ENCODE measurements around the gene KLHL25.
A peak's percentile ranks its signal among the peaks of the same experiment; 100 is the strongest.
"Not testable (repeated sequence)": the region's sequence is repeated elsewhere in the genome, so short reads cannot be mapped to it uniquely, and the experiment has no call there.

Gene KLHL25

GRCh38 chr15:85800478-85801123, 5.9 kb upstream of the KLHL25 start:
- Histone ChIP-seq H3K27ac (ENCODE audit: low read length) (no peak overlapping the region), H3K4me1 (ENCODE audit: control insufficient read depth, low read depth, low read length) (no peaks in the 10 kb centered on the region), H3K36me3 (ENCODE audit: control insufficient read depth, low read depth, low read length) (no peaks in the 10 kb centered on the region), H3K9me3 (ENCODE audit: control insufficient read depth, low read depth, low read length) (no peaks in the 10 kb centered on the region), H3K9ac (ENCODE audit: low read length) (no peak overlapping the region), H3K27me3 (ENCODE audit: control insufficient read depth, insufficient read depth, low read length) (peaks cover 6% of the 10 kb centered on the region), H3K4me3 (ENCODE audit: low read length) (no peak overlapping the region)

GRCh38 chr15:85796371-85796770, 1.6 kb upstream of the KLHL25 start:
- not testable (repeated sequence) for H3K9ac ChIP-seq (ENCODE audit: low read length); H3K27ac ChIP-seq (ENCODE audit: low read length); H3K4me3 ChIP-seq (ENCODE audit: low read length); H3K9me3 ChIP-seq (ENCODE audit: control insufficient read depth, low read depth, low read length); H3K36me3 ChIP-seq (ENCODE audit: control insufficient read depth, low read depth, low read length)
- H3K4me1 ChIP-seq (ENCODE audit: control insufficient read depth, low read depth, low read length): peaks cover 18% of the 10 kb centered on the region
- H3K27me3 ChIP-seq (ENCODE audit: control insufficient read depth, insufficient read depth, low read length): peaks cover 11% of the 10 kb centered on the region

DNA sequence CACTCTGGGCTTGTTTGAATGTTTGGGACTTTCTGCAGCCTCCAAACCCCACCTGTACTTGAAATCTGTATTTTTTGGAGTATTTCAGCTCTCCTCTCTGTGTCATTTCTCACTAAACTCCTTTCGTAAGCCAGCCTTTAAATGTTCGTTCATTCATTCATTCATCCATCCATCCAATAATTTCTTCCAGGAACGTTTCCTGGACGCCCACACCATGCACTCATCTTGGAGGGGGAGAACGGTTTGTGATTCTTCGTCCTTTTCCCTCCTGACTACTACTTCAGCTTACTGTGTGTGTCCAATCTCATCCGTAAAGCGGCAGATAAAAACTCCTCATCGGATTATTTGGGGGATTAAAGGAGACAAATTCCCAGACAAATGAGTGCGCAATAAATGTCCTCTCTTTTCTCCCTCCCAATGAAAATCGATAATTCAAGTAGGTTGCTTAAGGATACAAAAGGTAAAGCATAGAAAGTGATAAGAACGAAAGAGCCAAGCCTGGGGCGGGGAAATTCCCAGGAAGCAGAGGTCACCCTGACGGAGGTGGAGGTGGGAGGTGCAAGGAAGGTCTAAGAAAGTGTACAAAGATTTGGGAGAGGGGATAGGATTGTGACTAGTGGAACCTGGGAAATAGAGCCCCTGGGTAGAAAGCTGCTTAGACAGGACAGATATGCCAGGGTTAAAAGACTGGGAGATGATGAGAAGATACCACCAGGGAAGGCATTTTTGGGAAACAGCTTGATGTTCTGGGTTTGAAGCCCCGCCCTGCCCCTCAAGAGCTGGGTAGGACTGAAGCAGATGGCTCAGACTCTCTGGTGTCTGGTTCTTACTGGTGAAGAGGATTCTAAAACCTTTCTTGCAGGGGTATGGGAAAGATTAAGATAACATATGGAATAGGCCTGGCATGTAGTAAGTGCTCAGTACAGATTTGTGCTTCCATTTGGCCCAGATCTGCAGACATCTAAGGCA, 896 bp upstream of the KLHL25 start:
- Histone ChIP-seq H3K36me3 (ENCODE audit: control insufficient read depth, low read depth, low read length) (no peaks in the 10 kb centered on the region), H3K27me3 (ENCODE audit: control insufficient read depth, insufficient read depth, low read length) (peaks cover 11% of the 10 kb centered on the region), H3K27ac (ENCODE audit: low read length) (no peak overlapping the region), H3K9me3 (ENCODE audit: control insufficient read depth, low read depth, low read length) (no peaks in the 10 kb centered on the region), H3K4me3 (ENCODE audit: low read length) (peak overlapping the region; percentile 41), H3K9ac (ENCODE audit: low read length) (no peak overlapping the region), H3K4me1 (ENCODE audit: control insufficient read depth, low read depth, low read length) (peaks cover 18% of the 10 kb centered on the region)

DNA sequence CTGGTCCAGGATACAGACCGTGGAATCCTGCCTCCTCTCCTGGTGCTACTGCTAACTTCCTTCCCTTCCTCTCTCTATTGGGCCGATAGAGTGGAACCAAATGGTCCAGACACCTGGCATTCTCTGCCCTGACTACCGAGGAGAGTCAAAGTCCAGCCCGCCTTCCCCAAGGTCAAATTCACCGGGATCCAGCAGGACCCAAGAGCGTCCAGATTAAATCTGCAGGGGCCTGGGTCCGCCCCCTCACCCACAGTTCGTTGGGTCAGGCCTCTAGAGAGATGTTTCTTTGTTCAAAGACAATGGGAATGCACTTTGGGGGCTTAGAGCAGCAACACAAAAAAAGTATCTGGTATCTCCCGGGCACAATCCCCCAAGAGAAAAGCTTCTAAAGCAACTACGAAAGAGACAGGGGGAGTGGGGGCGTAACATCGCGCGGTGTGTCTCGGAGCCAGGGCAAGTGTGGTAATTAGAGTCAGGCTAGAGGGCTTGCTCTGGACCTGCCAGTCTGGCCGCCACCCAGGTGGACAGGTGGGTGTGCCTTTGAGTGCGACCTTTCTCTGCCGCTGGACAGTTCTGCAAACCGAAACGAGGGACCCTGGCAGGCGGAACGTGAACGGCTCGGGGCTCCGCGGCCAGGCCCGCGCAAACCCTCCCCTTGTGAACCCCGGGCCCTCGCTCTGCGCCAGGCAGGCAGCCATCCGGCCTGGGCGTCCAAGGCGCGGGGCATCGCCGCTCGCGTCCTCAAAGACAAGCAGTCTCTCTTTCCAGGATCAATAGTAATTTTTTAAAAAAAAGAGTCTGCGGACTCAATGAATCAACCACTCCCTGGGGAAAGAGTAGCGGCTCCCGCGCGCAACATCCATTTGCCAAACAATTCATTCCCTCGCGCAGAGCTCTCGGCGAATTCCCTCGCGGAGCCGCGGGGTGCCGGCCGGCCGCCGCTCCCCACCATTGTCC, 806 bp downstream of the KLHL25 start:
- Histone ChIP-seq H3K27me3 (ENCODE audit: control insufficient read depth, insufficient read depth, low read length) (peaks cover 11% of the 10 kb centered on the region), H3K27ac (ENCODE audit: low read length) (no peak overlapping the region), H3K4me3 (ENCODE audit: low read length) (peak overlapping the region; percentile 70), H3K9me3 (ENCODE audit: control insufficient read depth, low read depth, low read length) (no peaks in the 10 kb centered on the region), H3K36me3 (ENCODE audit: control insufficient read depth, low read depth, low read length) (no peaks in the 10 kb centered on the region), H3K9ac (ENCODE audit: low read length) (peak overlapping the region; percentile 80), H3K4me1 (ENCODE audit: control insufficient read depth, low read depth, low read length) (peaks cover 25% of the 10 kb centered on the region)

DNA sequence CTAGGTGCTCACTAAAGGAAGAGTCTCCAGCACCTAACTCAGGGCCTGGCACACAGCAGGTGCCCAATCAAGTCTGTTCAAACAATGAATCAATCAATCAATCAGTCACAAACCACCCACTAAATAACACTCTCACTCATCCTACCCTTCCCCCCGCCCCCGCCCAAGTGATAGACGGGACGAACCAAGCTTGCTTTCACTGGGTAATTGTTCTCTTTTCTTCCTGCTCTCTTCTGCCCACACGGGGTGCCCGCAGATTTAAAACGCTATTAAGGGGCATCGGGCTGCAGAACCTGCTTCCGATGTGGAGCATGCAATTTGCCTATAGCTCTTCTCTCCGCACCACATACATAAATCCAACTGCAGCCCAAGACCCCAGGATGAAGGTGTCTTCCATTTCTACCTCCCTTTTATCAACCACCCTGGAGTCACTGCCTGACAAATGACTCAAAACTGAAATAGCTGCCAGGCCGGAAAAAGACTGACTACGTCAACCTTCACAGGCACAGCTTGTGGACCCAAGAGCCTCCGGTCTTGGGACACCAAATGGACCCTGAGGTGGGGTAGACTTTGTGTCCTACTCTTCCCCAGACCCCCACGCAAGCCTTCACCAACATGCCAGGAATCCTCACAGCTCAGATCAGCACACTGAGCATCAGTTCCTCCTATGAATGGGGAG, 1.7 kb downstream of the KLHL25 start:
- Histone ChIP-seq H3K4me1 (ENCODE audit: control insufficient read depth, low read depth, low read length) (peaks cover 27% of the 10 kb centered on the region), H3K36me3 (ENCODE audit: control insufficient read depth, low read depth, low read length) (no peaks in the 10 kb centered on the region), H3K27me3 (ENCODE audit: control insufficient read depth, insufficient read depth, low read length) (peaks cover 11% of the 10 kb centered on the region), H3K9me3 (ENCODE audit: control insufficient read depth, low read depth, low read length) (no peaks in the 10 kb centered on the region), H3K27ac (ENCODE audit: low read length) (no peak overlapping the region), H3K9ac (ENCODE audit: low read length) (no peak overlapping the region), H3K4me3 (ENCODE audit: low read length) (peak overlapping the region; percentile 70)

GRCh38 chr15:85792102-85792731, 2.5 kb downstream of the KLHL25 start:
- Histone ChIP-seq H3K36me3 (ENCODE audit: control insufficient read depth, low read depth, low read length) (no peaks in the 10 kb centered on the region), H3K4me3 (ENCODE audit: low read length) (no peak overlapping the region), H3K9me3 (ENCODE audit: control insufficient read depth, low read depth, low read length) (no peaks in the 10 kb centered on the region), H3K9ac (ENCODE audit: low read length) (no peak overlapping the region), H3K27me3 (ENCODE audit: control insufficient read depth, insufficient read depth, low read length) (peaks cover 11% of the 10 kb centered on the region), H3K4me1 (ENCODE audit: control insufficient read depth, low read depth, low read length) (peaks cover 27% of the 10 kb centered on the region), H3K27ac (ENCODE audit: low read length) (no peak overlapping the region)

DNA sequence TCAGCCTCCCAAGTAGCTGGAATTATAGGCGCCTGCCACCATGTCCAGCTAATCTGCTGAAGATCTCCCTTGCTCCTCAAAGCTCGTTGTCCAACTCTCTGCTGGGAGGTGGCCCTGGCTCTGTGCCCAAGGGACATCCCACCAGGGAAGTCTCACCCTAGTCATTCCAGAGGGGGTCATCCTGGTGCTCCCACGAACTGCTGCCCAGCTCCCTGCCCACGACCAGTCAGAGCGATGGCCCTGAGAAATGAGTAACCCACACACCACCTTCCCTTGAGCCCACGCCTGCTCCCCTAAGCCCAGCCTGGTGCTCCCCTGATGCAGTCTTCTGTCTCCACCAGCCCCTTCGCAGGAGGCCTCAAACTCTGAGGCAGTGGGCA, 5.2 kb downstream of the KLHL25 start:
- Histone ChIP-seq H3K9me3 (ENCODE audit: control insufficient read depth, low read depth, low read length) (no peaks in the 10 kb centered on the region), H3K27me3 (ENCODE audit: control insufficient read depth, insufficient read depth, low read length) (no peaks in the 10 kb centered on the region), H3K4me3 (ENCODE audit: low read length) (no peak overlapping the region), H3K4me1 (ENCODE audit: control insufficient read depth, low read depth, low read length) (peaks cover 34% of the 10 kb centered on the region), H3K36me3 (ENCODE audit: control insufficient read depth, low read depth, low read length) (no peaks in the 10 kb centered on the region), H3K9ac (ENCODE audit: low read length) (no peak overlapping the region), H3K27ac (ENCODE audit: low read length) (peak overlapping the region; percentile 11)

GRCh38 chr15:85788771-85789495, 5.8 kb downstream of the KLHL25 start:
- Histone ChIP-seq H3K27me3 (ENCODE audit: control insufficient read depth, insufficient read depth, low read length) (no peaks in the 10 kb centered on the region), H3K4me1 (ENCODE audit: control insufficient read depth, low read depth, low read length) (peaks cover 34% of the 10 kb centered on the region), H3K4me3 (ENCODE audit: low read length) (no peak overlapping the region), H3K36me3 (ENCODE audit: control insufficient read depth, low read depth, low read length) (no peaks in the 10 kb centered on the region), H3K9ac (ENCODE audit: low read length) (no peak overlapping the region), H3K9me3 (ENCODE audit: control insufficient read depth, low read depth, low read length) (no peaks in the 10 kb centered on the region), H3K27ac (ENCODE audit: low read length) (peak overlapping the region; percentile 11)

GRCh38 chr15:85786781-85787114, 8.0 kb downstream of the KLHL25 start:
- Histone ChIP-seq H3K4me3 (ENCODE audit: low read length) (no peak overlapping the region), H3K9me3 (ENCODE audit: control insufficient read depth, low read depth, low read length) (no peaks in the 10 kb centered on the region), H3K27me3 (ENCODE audit: control insufficient read depth, insufficient read depth, low read length) (no peaks in the 10 kb centered on the region), H3K4me1 (ENCODE audit: control insufficient read depth, low read depth, low read length) (peaks cover 22% of the 10 kb centered on the region), H3K27ac (ENCODE audit: low read length) (no peak overlapping the region), H3K36me3 (ENCODE audit: control insufficient read depth, low read depth, low read length) (no peaks in the 10 kb centered on the region), H3K9ac (ENCODE audit: low read length) (no peak overlapping the region)

Data from iPS-18a (cell line).